AG04450 (cell line): Measurements from ENCODE around the gene PLXDC2. TPM values are rescaled to one million over a fixed set of nuclear protein-coding genes. Genes with fewer than 3 reads are reported as not detected.

Source experiments
- CTCF ChIA-PET: fragments of 300-600, 350-600 bp; formaldehyde crosslinking; extraction: SDS; loops from one replicate; lab custom pipeline; 2022; ENCODE audit warnings: antibody characterized with exemption, inconsistent platforms; lab: Charles Lee
- POLR2A ChIA-PET: fragments of 350-600 bp; formaldehyde crosslinking; extraction: SDS; loops from one replicate; lab custom pipeline; 2021; ENCODE audit warnings: antibody characterized with exemption, inconsistent platforms; lab: Yijun Ruan, JAX
- DNase-seq: peaks from one replicate; pipeline ENCODE4 v3.0.0-alpha.2; 2011; ENCODE audit warnings: low read depth, low spot score
- H3K27ac ChIP-seq: one replicate; pipeline ENCODE4 v1.5.1; 2012; ENCODE audit warnings: low read depth, low read length, control low read depth
- H3K27me3 ChIP-seq: one replicate; pipeline ENCODE4 v1.6.0; 2012; ENCODE audit warnings: low read length; ENCODE audit not compliant: control insufficient read depth, insufficient read depth
- H3K4me3 ChIP-seq: 2 replicates; pipeline ENCODE4 v1.5.1; 2011; ENCODE audit warnings: mild to moderate bottlenecking, low read depth, low read length, control low read depth
- H3K9me3 ChIP-seq: 2 replicates; pipeline ENCODE4 v1.5.1; 2012; ENCODE audit warnings: low read length; ENCODE audit not compliant: control insufficient read depth, insufficient read depth
- CTCF ChIP-seq: IDR thresholded peaks from 2 replicates; pipeline ENCODE4 v1.5.1; 2011; ENCODE audit warnings: low read depth, low read length, control low read depth, inconsistent platforms
- polyA plus RNA-seq: library from polyadenylated mRNA; depleted of rRNA; stranded (reverse); fragments of >200 nt; gene quantifications from 2 replicates; pipeline ENCODE4 v1.2.3, GENCODE V29; 2011

The PLXDC2 gene
- polyA plus RNA-seq, 1 experiment, result 10.4 TPM

DNA sequence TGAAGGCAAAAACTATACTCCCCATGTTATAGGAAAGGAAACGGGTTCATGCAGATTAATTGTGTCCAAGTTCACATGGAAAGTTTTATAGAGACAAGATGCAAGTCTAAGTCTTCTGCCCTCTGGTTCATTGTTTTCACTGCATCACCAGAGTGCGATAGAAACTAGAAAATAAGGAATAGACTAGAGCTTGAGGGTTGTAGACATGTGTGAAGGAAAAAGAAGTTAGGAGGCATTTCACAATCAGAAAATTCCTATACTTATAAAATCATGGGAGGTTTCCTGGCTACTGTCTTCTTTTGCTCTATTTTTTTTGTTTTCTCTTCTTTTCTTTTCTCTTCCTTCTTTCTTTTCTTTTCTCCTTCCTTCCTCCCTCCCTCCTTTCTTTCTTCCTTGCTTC lies 329.8 kb downstream of the PLXDC2 start:
- H3K27me3 ChIP-seq, result no peaks in the 10 kb centered on the region
- no peak overlapping the region for H3K27ac ChIP-seq
- POLR2A ChIA-PET, result no interaction called here
- no peak for DNase-seq
- CTCF ChIA-PET, result no interaction called here
- H3K4me3 ChIP-seq, result no peak overlapping the region
- TF ChIP-seq CTCF, result no peak
- no peaks in the 10 kb centered on the region for H3K9me3 ChIP-seq

DNA sequence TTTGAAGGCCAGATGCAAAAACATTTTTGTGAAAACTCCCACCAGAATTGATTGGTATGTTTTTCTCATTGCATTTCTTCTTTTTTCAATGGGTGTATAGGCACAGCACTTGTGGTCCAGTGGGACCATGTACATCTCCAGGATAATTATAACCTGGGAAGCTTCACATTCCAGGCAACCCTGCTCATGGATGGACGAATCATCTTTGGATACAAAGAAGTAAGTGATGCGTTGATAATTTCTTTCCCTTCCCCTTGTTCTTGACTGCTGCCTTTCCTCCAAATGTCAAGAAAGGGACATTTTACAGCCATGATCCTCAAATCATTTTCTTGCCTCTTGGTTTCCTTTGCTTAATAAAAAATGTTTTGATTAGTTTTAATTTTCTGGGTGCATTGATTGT lies 331.5 kb downstream of the PLXDC2 start:
- no peaks in the 10 kb centered on the region for H3K9me3 ChIP-seq
- no peak overlapping the region for H3K27ac ChIP-seq
- H3K27me3 ChIP-seq, result no peaks in the 10 kb centered on the region
- H3K4me3 ChIP-seq, result no peak overlapping the region
- CTCF ChIA-PET, result no interaction called here
- DNase-seq, result no peak
- POLR2A ChIA-PET, result no interaction called here
- TF ChIP-seq CTCF, result no peak

DNA sequence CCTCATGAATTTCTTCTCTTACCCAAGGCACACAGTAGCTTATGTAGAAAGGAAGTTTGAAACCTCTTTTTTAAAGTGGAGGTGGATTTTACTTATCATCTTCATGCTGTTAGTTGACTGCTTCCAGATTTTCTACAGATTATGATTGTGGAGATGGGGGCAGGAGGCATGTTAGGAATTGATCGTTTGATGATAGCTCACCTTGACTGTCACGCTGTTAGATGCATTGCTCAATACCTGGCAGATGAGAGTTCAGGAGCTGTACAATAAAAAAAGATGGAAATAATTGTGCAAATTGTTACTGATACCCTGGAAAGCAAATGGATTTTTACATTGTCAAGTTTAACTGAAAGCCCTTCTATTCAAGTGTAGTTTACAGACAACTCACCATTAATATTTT lies 340.3 kb downstream of the PLXDC2 start:
- ChIA-PET POLR2A (no interaction called here), CTCF (no interaction called here)
- Histone ChIP-seq H3K9me3 (no peaks in the 10 kb centered on the region), H3K27ac (no peak overlapping the region), H3K4me3 (no peak overlapping the region), H3K27me3 (no peaks in the 10 kb centered on the region)
- TF ChIP-seq CTCF, result no peak
- DNase-seq, result no peak

- POLR2A ChIA-PET, result no interaction called here
- DNase-seq, result no peak
- no peak for TF ChIP-seq CTCF
- no peaks in the 10 kb centered on the region for H3K27me3 ChIP-seq
- H3K9me3 ChIP-seq, result no peaks in the 10 kb centered on the region
- no peak overlapping the region for H3K4me3 ChIP-seq
- H3K27ac ChIP-seq, result no peak overlapping the region
- CTCF ChIA-PET, result interaction anchor here (0.7 to 0.9 kb wide), 2 partner anchors 338 to 612 kb away, joined by 3 read pairs; no protein-coding TSS in a partner anchor
These were observed 341.1 kb downstream of the PLXDC2 start for GRCh38 chr10:20157314-20157713.

- no peak for TF ChIP-seq CTCF
- ChIA-PET POLR2A (no interaction called here), CTCF (interaction anchor here (0.6 to 0.9 kb wide), 4 partner anchors 9 to 339 kb away, joined by 3 to 4 read pairs (median 4); no protein-coding TSS in a partner anchor)
- Histone ChIP-seq H3K27ac (no peak overlapping the region), H3K4me3 (no peak overlapping the region), H3K27me3 (no peaks in the 10 kb centered on the region), H3K9me3 (no peaks in the 10 kb centered on the region)
- no peak for DNase-seq
These were observed 341.9 kb downstream of the PLXDC2 start for GRCh38 chr10:20158086-20158485.
